ENCODE results near the gene MRPL38.

The MRPL38 gene

GRCh38 chr17:75922963-75923874, 18.5 kb upstream of the MRPL38 start:
- no peaks in the 10 kb centered on the region for H3K27me3 ChIP-seq (ENCODE audit: insufficient read depth, poor library complexity, severe bottlenecking)
- no peak overlapping the region for H3K27ac ChIP-seq (replicated peaks)
- TF ChIP-seq POLR2AphosphoS5 (IDR thresholded peaks at IDR 0.05; ENCODE audit: low read depth) (no peak), SPI1 (IDR thresholded peaks at IDR 0.05; ENCODE audit: borderline replicate concordance, low read depth) (no peak)
- TF ChIP-seq, protein P1, sequence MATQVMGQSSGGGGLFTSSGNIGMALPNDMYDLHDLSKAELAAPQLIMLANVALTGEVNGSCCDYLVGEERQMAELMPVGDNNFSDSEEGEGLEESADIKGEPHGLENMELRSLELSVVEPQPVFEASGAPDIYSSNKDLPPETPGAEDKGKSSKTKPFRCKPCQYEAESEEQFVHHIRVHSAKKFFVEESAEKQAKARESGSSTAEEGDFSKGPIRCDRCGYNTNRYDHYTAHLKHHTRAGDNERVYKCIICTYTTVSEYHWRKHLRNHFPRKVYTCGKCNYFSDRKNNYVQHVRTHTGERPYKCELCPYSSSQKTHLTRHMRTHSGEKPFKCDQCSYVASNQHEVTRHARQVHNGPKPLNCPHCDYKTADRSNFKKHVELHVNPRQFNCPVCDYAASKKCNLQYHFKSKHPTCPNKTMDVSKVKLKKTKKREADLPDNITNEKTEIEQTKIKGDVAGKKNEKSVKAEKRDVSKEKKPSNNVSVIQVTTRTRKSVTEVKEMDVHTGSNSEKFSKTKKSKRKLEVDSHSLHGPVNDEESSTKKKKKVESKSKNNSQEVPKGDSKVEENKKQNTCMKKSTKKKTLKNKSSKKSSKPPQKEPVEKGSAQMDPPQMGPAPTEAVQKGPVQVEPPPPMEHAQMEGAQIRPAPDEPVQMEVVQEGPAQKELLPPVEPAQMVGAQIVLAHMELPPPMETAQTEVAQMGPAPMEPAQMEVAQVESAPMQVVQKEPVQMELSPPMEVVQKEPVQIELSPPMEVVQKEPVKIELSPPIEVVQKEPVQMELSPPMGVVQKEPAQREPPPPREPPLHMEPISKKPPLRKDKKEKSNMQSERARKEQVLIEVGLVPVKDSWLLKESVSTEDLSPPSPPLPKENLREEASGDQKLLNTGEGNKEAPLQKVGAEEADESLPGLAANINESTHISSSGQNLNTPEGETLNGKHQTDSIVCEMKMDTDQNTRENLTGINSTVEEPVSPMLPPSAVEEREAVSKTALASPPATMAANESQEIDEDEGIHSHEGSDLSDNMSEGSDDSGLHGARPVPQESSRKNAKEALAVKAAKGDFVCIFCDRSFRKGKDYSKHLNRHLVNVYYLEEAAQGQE (IDR thresholded peaks at IDR 0.05; ENCODE audit: insufficient replicate concordance, low read depth), result no peak
- DNase-seq (ENCODE audit: low read depth in 1 of 2, low spot score in 1 of 2), result no peak
- no peak overlapping the region for H3K4me3 ChIP-seq (replicated peaks; ENCODE audit: insufficient read depth, low read length)

DNA sequence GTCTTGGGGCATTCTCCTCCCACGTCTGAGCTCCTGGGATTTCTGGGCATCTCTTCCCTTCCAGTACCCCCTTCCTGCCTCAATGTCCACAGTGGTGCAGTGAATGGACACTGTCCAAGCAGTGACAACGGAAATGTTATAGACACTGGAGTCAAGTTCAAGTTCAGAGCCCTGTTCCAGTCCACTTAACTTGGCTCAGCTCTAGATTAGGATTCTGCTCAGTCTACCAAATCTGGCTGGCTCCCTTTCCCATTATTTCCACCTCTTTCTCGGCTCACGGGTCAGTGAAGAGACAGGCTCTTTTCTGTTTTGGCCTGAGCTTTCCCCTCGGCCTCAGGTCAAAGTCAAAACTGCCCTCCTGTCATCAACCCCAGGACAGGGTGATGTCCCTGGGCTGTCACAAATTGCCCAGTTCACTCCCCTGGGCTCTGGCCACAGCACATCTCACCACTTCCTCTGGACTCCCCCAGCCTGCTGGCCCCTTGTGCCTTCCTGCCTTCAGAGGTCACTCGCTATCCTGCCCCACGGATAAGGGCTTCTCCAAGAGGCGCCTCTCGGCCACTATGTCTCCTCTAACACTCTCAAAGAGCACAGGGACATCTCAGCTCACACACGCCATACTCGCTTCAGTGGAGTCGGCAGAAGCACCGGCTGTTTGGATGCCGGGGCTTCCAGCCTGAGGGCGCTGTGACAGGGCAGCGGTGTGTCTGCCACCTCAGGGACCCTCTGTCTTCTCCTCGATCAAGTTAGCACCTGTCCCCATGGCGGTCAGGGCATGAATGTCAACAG, 17.7 kb upstream of the MRPL38 start:
- Histone ChIP-seq H3K27me3 (ENCODE audit: insufficient read depth, poor library complexity, severe bottlenecking) (no peaks in the 10 kb centered on the region), H3K27ac (replicated peaks) (no peak overlapping the region), H3K4me3 (replicated peaks; ENCODE audit: insufficient read depth, low read length) (no peak overlapping the region)
- no peak for TF ChIP-seq SPI1 (IDR thresholded peaks at IDR 0.05; ENCODE audit: borderline replicate concordance, low read depth)
- TF ChIP-seq, protein P2, sequence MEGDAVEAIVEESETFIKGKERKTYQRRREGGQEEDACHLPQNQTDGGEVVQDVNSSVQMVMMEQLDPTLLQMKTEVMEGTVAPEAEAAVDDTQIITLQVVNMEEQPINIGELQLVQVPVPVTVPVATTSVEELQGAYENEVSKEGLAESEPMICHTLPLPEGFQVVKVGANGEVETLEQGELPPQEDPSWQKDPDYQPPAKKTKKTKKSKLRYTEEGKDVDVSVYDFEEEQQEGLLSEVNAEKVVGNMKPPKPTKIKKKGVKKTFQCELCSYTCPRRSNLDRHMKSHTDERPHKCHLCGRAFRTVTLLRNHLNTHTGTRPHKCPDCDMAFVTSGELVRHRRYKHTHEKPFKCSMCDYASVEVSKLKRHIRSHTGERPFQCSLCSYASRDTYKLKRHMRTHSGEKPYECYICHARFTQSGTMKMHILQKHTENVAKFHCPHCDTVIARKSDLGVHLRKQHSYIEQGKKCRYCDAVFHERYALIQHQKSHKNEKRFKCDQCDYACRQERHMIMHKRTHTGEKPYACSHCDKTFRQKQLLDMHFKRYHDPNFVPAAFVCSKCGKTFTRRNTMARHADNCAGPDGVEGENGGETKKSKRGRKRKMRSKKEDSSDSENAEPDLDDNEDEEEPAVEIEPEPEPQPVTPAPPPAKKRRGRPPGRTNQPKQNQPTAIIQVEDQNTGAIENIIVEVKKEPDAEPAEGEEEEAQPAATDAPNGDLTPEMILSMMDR (IDR thresholded peaks at IDR 0.05; ENCODE audit: insufficient read depth, low read length), result no peak
- no peak for DNase-seq (ENCODE audit: low read depth in 1 of 2, low spot score in 1 of 2)

DNA sequence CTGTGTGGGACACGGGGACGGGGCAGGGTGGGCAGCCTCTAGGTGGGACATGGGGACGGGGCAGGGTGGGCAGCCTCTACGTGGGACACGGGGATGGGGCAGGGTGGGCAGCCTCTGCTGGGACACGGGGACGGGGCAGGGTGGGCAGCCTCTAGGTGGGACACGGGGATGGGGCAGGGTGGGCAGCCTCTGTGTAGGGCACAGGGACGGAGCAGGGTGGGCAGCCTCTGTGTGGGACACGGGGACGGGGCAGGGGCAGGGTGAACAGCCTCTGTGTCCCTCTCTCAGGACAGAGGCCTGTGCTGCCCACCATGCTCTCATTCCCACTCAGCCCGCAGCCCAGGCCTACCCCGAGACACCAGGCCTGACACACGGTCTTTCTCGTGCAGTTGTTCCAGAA, 16.9 kb upstream of the MRPL38 start:
- Histone ChIP-seq H3K4me3 (replicated peaks; ENCODE audit: insufficient read depth, low read length) (no peak overlapping the region), H3K27ac (replicated peaks) (no peak overlapping the region), H3K27me3 (ENCODE audit: insufficient read depth, poor library complexity, severe bottlenecking) (no peaks in the 10 kb centered on the region)
- DNase-seq (ENCODE audit: low read depth in 1 of 2, low spot score in 1 of 2), result no peak
- TF ChIP-seq SPI1 (IDR thresholded peaks at IDR 0.05; ENCODE audit: borderline replicate concordance, low read depth) (no peak), GABPA (IDR thresholded peaks at IDR 0.05; ENCODE audit: low read depth) (no peak), POLR2AphosphoS5 (IDR thresholded peaks at IDR 0.05; ENCODE audit: low read depth) (no peak)
- TF ChIP-seq, protein P2 (IDR thresholded peaks at IDR 0.05; ENCODE audit: insufficient read depth, low read length), result no peak
- TF ChIP-seq, protein P1 (IDR thresholded peaks at IDR 0.05; ENCODE audit: insufficient replicate concordance, low read depth), result no peak

DNA sequence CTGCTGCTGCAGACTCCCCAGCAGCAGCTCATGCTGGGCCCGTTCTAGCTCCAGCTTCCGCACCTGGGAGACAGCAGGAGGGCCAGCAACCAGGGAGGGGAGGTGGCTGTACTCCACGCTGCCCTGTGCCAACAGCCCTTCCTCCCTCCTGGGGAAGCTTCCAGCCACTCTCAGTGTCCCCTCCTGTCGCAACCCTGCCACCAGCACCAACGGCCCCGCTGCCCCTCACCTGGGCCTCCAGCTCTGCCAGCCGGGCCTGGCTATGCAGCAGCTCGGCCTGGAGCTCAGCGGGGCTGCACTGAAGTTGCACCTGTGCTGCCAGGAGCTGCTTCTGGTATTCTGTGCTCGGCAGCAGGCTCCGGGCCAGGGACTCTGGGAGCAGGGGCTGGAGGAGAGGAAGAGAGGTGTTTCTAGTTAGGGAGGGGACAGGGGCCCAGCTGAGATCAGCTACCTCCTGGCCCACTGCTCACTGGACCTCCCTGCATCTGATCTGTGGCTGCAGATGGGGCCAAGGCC, 15.4 kb upstream of the MRPL38 start:
- DNase-seq (ENCODE audit: low read depth in 1 of 2, low spot score in 1 of 2), result peak in 1 of 2 experiments; percentile 50
- Histone ChIP-seq H3K27ac (replicated peaks) (0 out of 2 replicates have a peak overlapping the region, but pooled peaks have one; percentile 12), H3K4me3 (replicated peaks; ENCODE audit: insufficient read depth, low read length) (no peak overlapping the region), H3K27me3 (ENCODE audit: insufficient read depth, poor library complexity, severe bottlenecking) (no peaks in the 10 kb centered on the region)
- TF ChIP-seq POLR2AphosphoS5 (IDR thresholded peaks at IDR 0.05; ENCODE audit: low read depth) (no peak), GABPA (IDR thresholded peaks at IDR 0.05; ENCODE audit: low read depth) (no peak)
- TF ChIP-seq, protein P2 (IDR thresholded peaks at IDR 0.05; ENCODE audit: insufficient read depth, low read length), result no peak
